Measurements from ENCODE around the gene CADM3.

DNA sequence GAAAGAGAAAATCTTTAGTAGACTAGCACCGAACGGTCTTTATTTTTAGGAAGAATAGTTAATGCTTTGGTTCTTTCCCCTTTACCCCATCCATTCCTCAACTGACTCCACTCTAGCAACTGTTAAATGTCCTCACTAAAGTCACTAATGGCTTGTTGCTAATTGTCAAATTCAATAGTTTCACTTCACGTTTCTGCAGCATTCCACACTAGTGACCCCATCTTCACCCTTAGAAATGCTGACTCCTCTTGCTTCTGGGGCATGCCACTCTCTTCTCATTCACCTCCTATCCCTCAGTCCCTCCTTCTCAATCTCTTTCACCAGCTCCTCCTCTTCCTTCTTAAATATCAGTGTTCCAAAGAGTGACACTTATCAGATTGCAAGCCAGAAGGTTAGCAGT, 19.4 kb upstream of the CADM3 start:
- TF ChIP-seq, protein P1, sequence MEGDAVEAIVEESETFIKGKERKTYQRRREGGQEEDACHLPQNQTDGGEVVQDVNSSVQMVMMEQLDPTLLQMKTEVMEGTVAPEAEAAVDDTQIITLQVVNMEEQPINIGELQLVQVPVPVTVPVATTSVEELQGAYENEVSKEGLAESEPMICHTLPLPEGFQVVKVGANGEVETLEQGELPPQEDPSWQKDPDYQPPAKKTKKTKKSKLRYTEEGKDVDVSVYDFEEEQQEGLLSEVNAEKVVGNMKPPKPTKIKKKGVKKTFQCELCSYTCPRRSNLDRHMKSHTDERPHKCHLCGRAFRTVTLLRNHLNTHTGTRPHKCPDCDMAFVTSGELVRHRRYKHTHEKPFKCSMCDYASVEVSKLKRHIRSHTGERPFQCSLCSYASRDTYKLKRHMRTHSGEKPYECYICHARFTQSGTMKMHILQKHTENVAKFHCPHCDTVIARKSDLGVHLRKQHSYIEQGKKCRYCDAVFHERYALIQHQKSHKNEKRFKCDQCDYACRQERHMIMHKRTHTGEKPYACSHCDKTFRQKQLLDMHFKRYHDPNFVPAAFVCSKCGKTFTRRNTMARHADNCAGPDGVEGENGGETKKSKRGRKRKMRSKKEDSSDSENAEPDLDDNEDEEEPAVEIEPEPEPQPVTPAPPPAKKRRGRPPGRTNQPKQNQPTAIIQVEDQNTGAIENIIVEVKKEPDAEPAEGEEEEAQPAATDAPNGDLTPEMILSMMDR (IDR thresholded peaks at IDR 0.05; ENCODE audit: borderline replicate concordance, extremely low read depth, low read length, poor library complexity, severe bottlenecking) = no peak
- TF ChIP-seq EZH2 (IDR thresholded peaks at IDR 0.05; ENCODE audit: borderline replicate concordance, low read depth, low read length, severe bottlenecking) = no peak
